IPS-20b (cell line): ENCODE results near the gene RNF167.

Experiments used
- H3K27ac ChIP-seq: one replicate; pipeline ENCODE4 v1.5.1; 2013; ENCODE audit warnings: low read length
- H3K27me3 ChIP-seq: 2 replicates; pipeline ENCODE4 v1.6.1; 2013; ENCODE audit warnings: mild to moderate bottlenecking, low read length, inconsistent platforms; ENCODE audit not compliant: insufficient read depth
- H3K36me3 ChIP-seq: 2 replicates; pipeline ENCODE4 v1.6.1; 2013; ENCODE audit warnings: low read depth, mild to moderate bottlenecking, inconsistent platforms, low read length, moderate library complexity; ENCODE audit not compliant: insufficient read depth
- H3K4me1 ChIP-seq: 2 replicates; pipeline ENCODE4 v1.6.1; 2013; ENCODE audit warnings: mild to moderate bottlenecking, control low read depth, inconsistent platforms, low read length, moderate library complexity; ENCODE audit not compliant: insufficient read depth
- H3K4me3 ChIP-seq: 2 replicates; pipeline ENCODE4 v1.5.1; 2013; ENCODE audit warnings: mild to moderate bottlenecking, low read length, inconsistent platforms
- H3K9ac ChIP-seq: 2 replicates; pipeline ENCODE4 v1.6.1; 2013; ENCODE audit warnings: low read depth, mild to moderate bottlenecking, inconsistent platforms, low read length, moderate library complexity
- H3K9me3 ChIP-seq: 2 replicates; pipeline ENCODE4 v1.6.1; 2013; ENCODE audit warnings: mild to moderate bottlenecking, low read depth, low read length, inconsistent platforms; ENCODE audit not compliant: insufficient read depth

RNF167 gene

GRCh38 chr17:4939796-4940554, at the start of gene RNF167, which contains the start of gene SLC25A11:
TSS of gene RNF167 (plus strand) at chr17:4940268. CDS start at chr17:4940910, 642 bp downstream.
TSS of gene SLC25A11 (minus strand) at chr17:4940046. CDS start at chr17:4939910, 136 bp downstream.
- peak within 1 kb of the TSS; percentile 20 for H3K27ac ChIP-seq
- no peaks in the 10 kb centered on the region for H3K27me3 ChIP-seq
- peaks cover 60% of the 10 kb centered on the region for H3K36me3 ChIP-seq
- H3K9me3 ChIP-seq, result no peaks in the 10 kb centered on the region
- H3K4me3 ChIP-seq, result peak within 1 kb of the TSS; percentile 97
- H3K4me1 ChIP-seq, result peaks cover 4% of the 10 kb centered on the region; the same call in 1 of the 2 replicates
- peak within 1 kb of the TSS; percentile 88 for H3K9ac ChIP-seq

GRCh38 chr17:4891411-4892410, 48.4 kb upstream of the RNF167 start:
- H3K9ac ChIP-seq, result no peak overlapping the region

GRCh38 chr17:4892499-4893221, 47.4 kb upstream of the RNF167 start:
- H3K9ac ChIP-seq, result no peak overlapping the region
- H3K4me3 ChIP-seq, result no peak overlapping the region
- H3K4me1 ChIP-seq, result no peaks in the 10 kb centered on the region
- no peak overlapping the region for H3K27ac ChIP-seq
- no peaks in the 10 kb centered on the region for H3K27me3 ChIP-seq
- H3K36me3 ChIP-seq, result peaks cover 61% of the 10 kb centered on the region
- no peaks in the 10 kb centered on the region for H3K9me3 ChIP-seq

More at GRCh38 chr17:4891411-4892410, 48.4 kb upstream of the RNF167 start:
- no peaks in the 10 kb centered on the region for H3K4me1 ChIP-seq
- H3K9me3 ChIP-seq, result no peaks in the 10 kb centered on the region
- H3K27me3 ChIP-seq, result no peaks in the 10 kb centered on the region
- no peak overlapping the region for H3K27ac ChIP-seq
- no peak overlapping the region for H3K4me3 ChIP-seq
- H3K36me3 ChIP-seq, result peaks cover 62% of the 10 kb centered on the region

- Histone ChIP-seq H3K4me3 (no peak overlapping the region), H3K9ac (no peak overlapping the region), H3K4me1 (no peaks in the 10 kb centered on the region), H3K9me3 (no peaks in the 10 kb centered on the region), H3K27ac (no peak overlapping the region), H3K27me3 (no peaks in the 10 kb centered on the region), H3K36me3 (peaks cover 61% of the 10 kb centered on the region)
Measured at GRCh38 chr17:4893272-4893671, 46.8 kb upstream of the RNF167 start.

GRCh38 chr17:4893721-4894560, 46.1 kb upstream of the RNF167 start:
- Histone ChIP-seq H3K27ac (no peak overlapping the region), H3K9me3 (no peaks in the 10 kb centered on the region), H3K4me1 (no peaks in the 10 kb centered on the region), H3K9ac (no peak overlapping the region), H3K36me3 (peaks cover 61% of the 10 kb centered on the region), H3K4me3 (no peak overlapping the region), H3K27me3 (no peaks in the 10 kb centered on the region)

GRCh38 chr17:4895121-4895520, 44.9 kb upstream of the RNF167 start:
- H3K9ac ChIP-seq, result no peak overlapping the region
- H3K27me3 ChIP-seq, result peaks cover 6% of the 10 kb centered on the region; the same call in 1 of the 2 replicates
- H3K4me3 ChIP-seq, result no peak overlapping the region
- no peak overlapping the region for H3K27ac ChIP-seq
- H3K36me3 ChIP-seq, result peaks cover 61% of the 10 kb centered on the region
- H3K9me3 ChIP-seq, result no peaks in the 10 kb centered on the region
- H3K4me1 ChIP-seq, result no peaks in the 10 kb centered on the region

GRCh38 chr17:4895657-4896331, 44.3 kb upstream of the RNF167 start:
- H3K9ac ChIP-seq, result no peak overlapping the region
- H3K27ac ChIP-seq, result no peak overlapping the region
- peaks cover 54% of the 10 kb centered on the region for H3K36me3 ChIP-seq
- no peaks in the 10 kb centered on the region for H3K4me1 ChIP-seq
- H3K27me3 ChIP-seq, result peaks cover 6% of the 10 kb centered on the region; the same call in 1 of the 2 replicates
- no peaks in the 10 kb centered on the region for H3K9me3 ChIP-seq
- no peak overlapping the region for H3K4me3 ChIP-seq

- no peaks in the 10 kb centered on the region for H3K4me1 ChIP-seq
- no peak overlapping the region for H3K27ac ChIP-seq
- H3K9ac ChIP-seq, result no peak overlapping the region
- no peaks in the 10 kb centered on the region for H3K9me3 ChIP-seq
- peaks cover 46% of the 10 kb centered on the region for H3K36me3 ChIP-seq
- peaks cover 6% of the 10 kb centered on the region; the same call in 1 of the 2 replicates for H3K27me3 ChIP-seq
- H3K4me3 ChIP-seq, result no peak overlapping the region
Measured at GRCh38 chr17:4896332-4897197, 43.5 kb upstream of the RNF167 start.

- H3K9ac ChIP-seq, result no peak overlapping the region
- H3K4me3 ChIP-seq, result no peak overlapping the region
- no peaks in the 10 kb centered on the region for H3K4me1 ChIP-seq
- peaks cover 6% of the 10 kb centered on the region; the same call in 1 of the 2 replicates for H3K27me3 ChIP-seq
- peaks cover 42% of the 10 kb centered on the region for H3K36me3 ChIP-seq
- no peaks in the 10 kb centered on the region for H3K9me3 ChIP-seq
- no peak overlapping the region for H3K27ac ChIP-seq
Measured at GRCh38 chr17:4897198-4897687, 42.8 kb upstream of the RNF167 start.
